RWPE1 (cell line): ENCODE data around the gene HOMEZ.
"Not testable (repeated sequence)": the region's sequence is repeated elsewhere in the genome, so short reads cannot be mapped to it uniquely, and the experiment has no call there.

Source experiments
- CTCF ChIA-PET: fragments of 350-600 bp; sonication (Branson Sonifier 250); formaldehyde crosslinking; extraction: SDS; loops from one replicate; lab custom pipeline; 2021; lab: Yijun Ruan, JAX
- POLR2A ChIA-PET: fragments of 400-600 bp; formaldehyde crosslinking; extraction: SDS; loops from one replicate; lab custom pipeline; 2020; ENCODE audit warnings: antibody characterized with exemption; ENCODE audit not compliant: low non-redundant PET; lab: Yijun Ruan, JAX
- DNase-seq: peaks from one replicate; pipeline ENCODE4 v3.0.0; 2012; ENCODE audit warnings: low spot score
- H3K27ac ChIP-seq: fragments of 450-650 bp; 2 replicates; pipeline ENCODE4 v1.5.1; 2017
- TF ChIP-seq, protein P1 (sequence below): fragments of 450-650 bp; conservative IDR thresholded peaks from 2 replicates; pipeline ENCODE4 v1.5.1; 2017; ENCODE audit warnings: low read depth, mild to moderate bottlenecking

HOMEZ gene

DNA sequence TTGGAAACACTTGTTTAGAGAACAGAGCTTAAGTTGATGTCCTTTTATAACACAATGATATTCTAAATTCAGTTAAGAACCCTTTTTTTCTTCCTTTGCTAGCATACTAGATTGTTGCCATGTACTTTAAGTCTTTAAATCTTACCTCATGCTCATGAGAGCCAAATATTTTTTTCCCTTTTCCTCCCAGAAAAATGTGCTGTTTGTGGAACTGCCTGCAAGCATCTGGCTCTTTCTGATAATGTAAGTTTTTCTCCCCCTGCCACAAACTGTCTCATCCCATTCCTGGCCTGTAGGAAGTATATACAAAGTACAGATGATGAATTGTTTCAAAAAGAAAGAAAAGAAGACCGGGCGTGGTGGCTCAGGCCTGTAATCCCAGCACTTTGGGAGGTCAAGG, 42.9 kb downstream of the HOMEZ start:
- ChIA-PET POLR2A (no interaction called here), CTCF (no interaction called here)
- H3K27ac ChIP-seq = no peak overlapping the region
- DNase-seq = no peak
- TF ChIP-seq, protein P1, sequence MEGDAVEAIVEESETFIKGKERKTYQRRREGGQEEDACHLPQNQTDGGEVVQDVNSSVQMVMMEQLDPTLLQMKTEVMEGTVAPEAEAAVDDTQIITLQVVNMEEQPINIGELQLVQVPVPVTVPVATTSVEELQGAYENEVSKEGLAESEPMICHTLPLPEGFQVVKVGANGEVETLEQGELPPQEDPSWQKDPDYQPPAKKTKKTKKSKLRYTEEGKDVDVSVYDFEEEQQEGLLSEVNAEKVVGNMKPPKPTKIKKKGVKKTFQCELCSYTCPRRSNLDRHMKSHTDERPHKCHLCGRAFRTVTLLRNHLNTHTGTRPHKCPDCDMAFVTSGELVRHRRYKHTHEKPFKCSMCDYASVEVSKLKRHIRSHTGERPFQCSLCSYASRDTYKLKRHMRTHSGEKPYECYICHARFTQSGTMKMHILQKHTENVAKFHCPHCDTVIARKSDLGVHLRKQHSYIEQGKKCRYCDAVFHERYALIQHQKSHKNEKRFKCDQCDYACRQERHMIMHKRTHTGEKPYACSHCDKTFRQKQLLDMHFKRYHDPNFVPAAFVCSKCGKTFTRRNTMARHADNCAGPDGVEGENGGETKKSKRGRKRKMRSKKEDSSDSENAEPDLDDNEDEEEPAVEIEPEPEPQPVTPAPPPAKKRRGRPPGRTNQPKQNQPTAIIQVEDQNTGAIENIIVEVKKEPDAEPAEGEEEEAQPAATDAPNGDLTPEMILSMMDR = no peak

DNA sequence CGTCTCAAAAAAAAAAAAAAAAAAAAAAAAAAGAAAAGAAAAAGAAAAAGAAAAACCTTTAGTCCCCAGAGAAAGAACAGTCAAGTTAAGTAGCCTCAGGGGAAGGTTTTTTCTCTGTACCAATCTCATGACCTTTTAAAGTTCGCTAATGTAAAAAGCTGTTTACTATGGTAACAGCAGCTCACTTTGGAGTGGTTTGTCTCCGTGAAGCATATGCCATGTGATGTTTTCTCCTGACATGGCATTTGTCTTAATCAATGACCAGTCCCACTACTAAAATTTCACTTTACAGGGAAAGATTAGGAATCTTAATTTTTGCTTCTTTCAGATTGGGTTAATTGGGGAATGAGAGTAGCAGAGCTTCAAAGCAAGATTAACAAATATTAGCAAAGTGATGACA, 43.9 kb downstream of the HOMEZ start:
- TF ChIP-seq, protein P1 = no peak
- POLR2A ChIA-PET = no interaction called here
- CTCF ChIA-PET = interaction anchor here (0.5 to 0.6 kb wide), 2 partner anchors 76 to 256 kb away, joined by 3 to 5 read pairs; no protein-coding TSS in a partner anchor
- DNase-seq = no peak
- no peak overlapping the region for H3K27ac ChIP-seq

DNA sequence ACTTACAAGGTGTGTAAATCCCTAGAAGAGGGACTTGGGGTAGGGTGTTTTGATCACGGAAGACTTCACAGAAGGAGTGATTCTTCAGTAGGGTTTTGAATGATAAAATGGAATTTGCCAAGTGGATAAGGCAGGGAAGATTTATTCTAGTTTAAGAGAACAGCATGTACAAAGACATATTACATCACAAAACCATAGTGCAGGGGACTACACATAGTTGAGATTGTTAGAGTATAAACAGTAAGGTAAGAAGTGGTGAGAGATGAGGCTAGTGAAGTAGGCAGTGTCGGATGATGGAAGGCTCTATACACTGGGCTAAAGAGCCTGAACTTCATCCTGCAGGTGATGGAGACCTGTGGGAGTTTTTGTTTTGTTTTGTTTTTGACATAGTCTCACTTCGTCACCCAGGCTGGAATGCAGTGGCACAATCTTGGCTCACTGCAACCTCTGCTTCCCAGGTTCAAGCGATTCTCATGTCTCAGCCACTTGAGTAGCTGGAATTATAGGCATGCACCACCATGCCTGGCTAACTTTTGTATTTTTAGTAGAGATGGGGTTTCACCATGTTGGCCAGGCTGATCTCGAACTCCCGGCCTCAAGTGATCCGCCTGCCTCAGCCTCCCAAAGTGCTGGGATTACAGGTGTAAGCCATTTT, 44.7 kb downstream of the HOMEZ start:
- H3K27ac ChIP-seq, DNase-seq, POLR2A ChIA-PET: not testable (repeated sequence)
- CTCF ChIA-PET = interaction anchor here (0.6 kb wide), 1 partner anchor 255 kb away, joined by 5 read pairs; no protein-coding TSS in a partner anchor

DNA sequence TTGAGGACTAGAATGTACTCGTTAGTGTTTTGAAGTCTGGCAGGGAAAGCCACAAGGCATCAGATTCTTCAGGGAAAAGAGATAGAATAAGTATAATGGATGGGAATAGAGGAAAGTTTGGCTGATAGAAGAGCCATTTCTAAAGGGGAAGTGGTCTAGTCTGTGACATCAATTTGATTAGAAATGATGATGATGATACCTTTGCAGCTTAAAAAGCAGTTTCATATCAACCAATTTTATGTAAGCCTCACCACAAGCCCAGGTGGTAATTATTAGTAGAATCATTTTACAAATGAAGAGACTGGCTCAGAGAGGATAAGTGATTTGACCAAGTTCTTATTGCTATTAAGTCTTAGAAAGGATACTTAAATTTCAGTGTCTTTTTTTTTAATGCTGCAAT, 45.3 kb downstream of the HOMEZ start:
- no peak for DNase-seq
- no peak overlapping the region for H3K27ac ChIP-seq
- CTCF ChIA-PET = no interaction called here
- POLR2A ChIA-PET = no interaction called here
- TF ChIP-seq, protein P1 = no peak

DNA sequence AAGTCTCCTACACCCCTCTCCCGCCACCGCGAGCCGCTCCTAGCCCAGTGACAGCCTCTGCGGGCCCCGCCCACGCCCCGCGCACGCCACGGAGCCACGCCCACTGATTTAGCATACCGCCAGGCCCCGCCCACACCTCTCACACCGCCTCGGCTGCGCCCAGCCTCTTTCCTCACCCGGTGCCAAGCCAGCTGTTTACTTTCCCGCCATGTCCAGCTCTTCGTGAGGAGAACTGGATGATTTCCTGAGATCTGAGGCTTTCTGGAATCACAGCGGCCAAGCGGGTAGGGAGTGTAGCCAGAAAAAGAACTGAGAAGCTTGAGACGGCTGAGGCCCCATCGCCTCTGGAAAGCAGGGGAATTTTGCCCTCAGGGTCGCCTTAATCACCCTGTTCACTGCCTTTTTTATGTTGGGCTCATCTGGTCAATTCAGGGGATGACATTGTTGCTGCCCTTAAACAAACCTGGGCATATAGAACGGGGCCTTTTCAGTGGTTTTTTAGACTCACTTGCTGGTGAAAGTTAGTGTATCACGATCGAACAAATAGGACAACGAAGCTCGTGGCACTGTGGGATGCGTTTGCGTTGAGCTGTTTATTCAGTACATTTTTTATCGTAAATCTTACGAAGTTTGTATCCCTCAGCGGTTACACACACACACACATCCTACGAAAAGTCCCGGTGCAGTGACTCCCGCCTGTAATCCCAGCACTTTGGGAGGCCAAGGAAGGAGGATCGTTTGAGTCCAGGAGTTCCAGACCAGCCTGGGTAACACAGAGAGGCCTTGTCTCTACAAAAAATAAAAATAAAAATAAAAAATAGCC, 47.9 kb downstream of the HOMEZ start, which contains the start of gene RNF212B:
TSS of gene RNF212B (plus strand) at position 165 of the 823 bp plus-strand sequence. CDS start 2,410 bp downstream, outside the sequence.
- POLR2A ChIA-PET = no interaction called here
- CTCF ChIA-PET = interaction anchor here (0.6 kb wide), 2 partner anchors 24 to 30 kb away, joined by 3 read pairs; no protein-coding TSS in a partner anchor
- H3K27ac ChIP-seq = peak within 1 kb of the TSS; percentile 67
- TF ChIP-seq, protein P1 = no peak
- DNase-seq = peak; percentile 93

DNA sequence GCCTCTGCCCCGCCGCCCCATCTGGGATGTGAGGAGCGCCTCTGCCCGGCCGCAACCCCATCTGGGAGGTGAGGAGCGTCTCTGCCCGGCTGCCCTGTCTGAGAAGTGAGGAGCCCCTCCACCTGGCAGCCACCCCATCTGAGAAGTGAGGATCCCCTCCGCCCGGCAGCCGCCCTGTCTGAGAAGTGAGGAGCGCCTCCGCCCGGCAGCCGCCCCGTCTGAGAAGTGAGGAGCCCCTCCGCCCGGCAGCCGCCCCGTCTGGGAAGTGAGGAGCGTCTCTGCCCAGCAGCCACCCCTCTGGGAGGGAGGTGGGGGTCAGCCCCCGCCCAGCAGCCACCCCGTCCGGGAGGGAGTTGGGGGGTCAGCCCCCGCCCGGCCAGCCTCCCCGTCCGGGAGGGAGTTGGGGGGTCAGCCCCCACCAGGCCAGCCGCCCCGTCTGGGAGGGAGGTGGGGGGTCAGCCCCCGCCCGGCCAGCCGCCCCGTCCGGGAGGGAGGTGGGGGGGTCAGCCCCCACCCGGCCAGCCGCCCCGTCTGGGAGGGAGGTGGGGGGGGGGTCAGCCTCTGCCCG, 53.6 kb downstream of the HOMEZ start:
- CTCF ChIA-PET, DNase-seq, H3K27ac ChIP-seq, POLR2A ChIA-PET: not testable (repeated sequence)

DNA sequence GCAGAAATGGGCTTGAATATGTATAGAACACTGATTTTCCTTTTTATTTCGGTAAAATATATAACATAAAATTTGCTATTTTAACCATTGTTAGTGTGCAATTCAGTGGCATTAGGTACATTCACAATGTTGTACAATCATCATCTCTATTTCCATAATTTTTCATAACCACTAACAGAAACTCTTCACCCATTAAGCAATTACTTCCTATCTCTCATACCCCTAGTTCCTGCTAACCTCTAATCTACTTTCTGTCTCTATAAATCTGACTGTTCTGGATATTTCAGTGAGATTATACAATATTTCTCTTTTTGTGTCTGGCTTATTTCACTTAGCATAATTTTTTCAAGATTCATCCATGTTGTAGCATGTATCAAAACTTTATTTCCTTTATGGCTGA, 57.1 kb downstream of the HOMEZ start:
- DNase-seq = no peak
- CTCF ChIA-PET = no interaction called here
- POLR2A ChIA-PET = no interaction called here
- H3K27ac ChIP-seq = no peak overlapping the region
- TF ChIP-seq, protein P1 = no peak
